Measurements from ENCODE around the gene DRC7. TPM values are rescaled to one million over a fixed set of nuclear protein-coding genes. Genes with fewer than 3 reads are reported as not detected.

DRC7 gene
- total RNA-seq, 3 donors from 2014 or later: 1.5 TPM; not detected in 2

DNA sequence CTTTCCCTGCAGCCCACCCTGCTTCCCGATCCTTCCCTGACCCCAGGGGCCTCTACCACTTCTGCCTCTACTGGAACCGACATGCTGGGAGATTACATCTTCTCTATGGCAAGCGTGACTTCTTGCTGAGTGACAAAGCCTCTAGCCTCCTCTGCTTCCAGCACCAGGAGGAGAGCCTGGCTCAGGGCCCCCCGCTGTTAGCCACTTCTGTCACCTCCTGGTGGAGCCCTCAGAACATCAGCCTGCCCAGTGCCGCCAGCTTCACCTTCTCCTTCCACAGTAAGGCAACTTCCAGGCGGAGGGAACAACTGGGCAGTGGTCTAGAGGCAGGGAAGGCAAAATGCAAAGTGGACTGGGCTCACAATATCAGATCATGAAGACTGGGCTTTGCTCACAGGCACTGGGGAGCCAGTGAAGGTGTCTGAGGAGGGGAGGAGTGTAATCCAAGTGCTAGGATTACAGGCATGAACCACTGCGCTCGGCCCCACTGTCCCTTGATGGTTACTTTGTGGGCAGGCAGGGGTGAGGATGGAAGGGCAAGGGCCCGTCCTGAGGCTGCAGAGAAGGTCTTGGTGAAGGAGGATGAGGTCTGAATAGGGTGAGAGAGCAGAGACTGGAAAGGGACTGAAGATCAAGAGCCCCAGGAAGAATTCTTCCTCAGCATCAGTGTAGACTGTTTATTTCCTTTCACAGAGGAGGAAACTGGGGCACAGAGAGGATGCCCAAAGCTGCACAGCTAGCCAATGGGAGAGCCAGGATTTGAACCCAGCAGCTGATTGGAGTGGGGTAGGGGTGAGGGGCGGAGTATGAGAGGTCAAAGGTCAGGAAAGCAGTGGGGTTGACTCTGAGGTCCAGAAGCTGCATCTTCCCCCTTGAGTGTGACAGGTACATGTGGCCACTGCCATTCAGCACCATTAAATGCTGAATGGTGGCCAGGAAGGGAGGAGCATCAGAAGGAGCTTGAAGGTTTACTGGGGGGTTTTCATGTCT lies 43.0 kb upstream of the DRC7 start:
- Histone ChIP-seq H3K9me3 (no peaks in the 10 kb centered on the region), H3K4me3 (no peak overlapping the region), H3K27me3 (no peaks in the 10 kb centered on the region), H3K4me1 (no peaks in the 10 kb centered on the region), H3K27ac (no peak overlapping the region), H3K36me3 (no peaks in the 10 kb centered on the region)
- TF ChIP-seq POLR2AphosphoS5 (IDR thresholded peaks at IDR 0.05): no peak
- TF ChIP-seq POLR2A (IDR thresholded peaks at IDR 0.05): no peak
- TF ChIP-seq, protein P1, sequence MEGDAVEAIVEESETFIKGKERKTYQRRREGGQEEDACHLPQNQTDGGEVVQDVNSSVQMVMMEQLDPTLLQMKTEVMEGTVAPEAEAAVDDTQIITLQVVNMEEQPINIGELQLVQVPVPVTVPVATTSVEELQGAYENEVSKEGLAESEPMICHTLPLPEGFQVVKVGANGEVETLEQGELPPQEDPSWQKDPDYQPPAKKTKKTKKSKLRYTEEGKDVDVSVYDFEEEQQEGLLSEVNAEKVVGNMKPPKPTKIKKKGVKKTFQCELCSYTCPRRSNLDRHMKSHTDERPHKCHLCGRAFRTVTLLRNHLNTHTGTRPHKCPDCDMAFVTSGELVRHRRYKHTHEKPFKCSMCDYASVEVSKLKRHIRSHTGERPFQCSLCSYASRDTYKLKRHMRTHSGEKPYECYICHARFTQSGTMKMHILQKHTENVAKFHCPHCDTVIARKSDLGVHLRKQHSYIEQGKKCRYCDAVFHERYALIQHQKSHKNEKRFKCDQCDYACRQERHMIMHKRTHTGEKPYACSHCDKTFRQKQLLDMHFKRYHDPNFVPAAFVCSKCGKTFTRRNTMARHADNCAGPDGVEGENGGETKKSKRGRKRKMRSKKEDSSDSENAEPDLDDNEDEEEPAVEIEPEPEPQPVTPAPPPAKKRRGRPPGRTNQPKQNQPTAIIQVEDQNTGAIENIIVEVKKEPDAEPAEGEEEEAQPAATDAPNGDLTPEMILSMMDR (IDR thresholded peaks at IDR 0.05): no peak
- intact Hi-C loops (cut with DNase I; ENCODE audit: low total_unique reads): no loop called here
- DNase-seq (ENCODE audit: low spot score in 2 of 2): no peak

- Histone ChIP-seq H3K4me1 (no peaks in the 10 kb centered on the region), H3K36me3 (no peaks in the 10 kb centered on the region), H3K27ac (peak overlapping the region in 1 of 2 donors; percentile 48), H3K4me3 (no peak overlapping the region), H3K9me3 (no peaks in the 10 kb centered on the region), H3K27me3 (no peaks in the 10 kb centered on the region)
- no peak for DNase-seq (ENCODE audit: low spot score in 2 of 2)
- TF ChIP-seq POLR2AphosphoS5 (IDR thresholded peaks at IDR 0.05) (no peak), POLR2A (IDR thresholded peaks at IDR 0.05) (no peak)
- TF ChIP-seq, protein P1 (IDR thresholded peaks at IDR 0.05): no peak
- intact Hi-C loops (cut with DNase I; ENCODE audit: low total_unique reads): no loop called here
Observed at GRCh38 chr16:57652695-57653471, 41.7 kb upstream of the DRC7 start.

DNA sequence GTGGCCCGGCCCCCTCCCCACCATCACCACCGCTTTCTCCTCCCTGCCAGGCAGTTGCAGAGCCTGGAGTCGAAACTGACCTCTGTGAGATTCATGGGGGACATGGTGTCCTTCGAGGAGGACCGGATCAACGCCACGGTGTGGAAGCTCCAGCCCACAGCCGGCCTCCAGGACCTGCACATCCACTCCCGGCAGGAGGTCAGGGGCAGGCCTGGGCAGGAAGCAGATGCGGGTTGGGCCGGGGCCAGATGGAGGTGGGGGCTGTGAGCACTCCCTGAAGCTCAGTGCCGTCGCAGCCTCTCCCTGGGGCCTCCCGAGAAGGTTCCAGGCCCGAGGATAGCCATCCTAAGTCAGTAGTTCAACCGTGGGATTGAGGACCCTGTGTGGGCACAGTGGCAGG lies 40.7 kb upstream of the DRC7 start:
- TF ChIP-seq POLR2A (IDR thresholded peaks at IDR 0.05): no peak
- no peak for TF ChIP-seq POLR2AphosphoS5 (IDR thresholded peaks at IDR 0.05)
- TF ChIP-seq, protein P1 (IDR thresholded peaks at IDR 0.05): no peak
- Histone ChIP-seq H3K36me3 (no peaks in the 10 kb centered on the region), H3K4me3 (peak overlapping the region in 1 of 3 donors; percentile 3), H3K27ac (peak overlapping the region; percentile 40 to 48), H3K4me1 (no peaks in the 10 kb centered on the region), H3K27me3 (no peaks in the 10 kb centered on the region), H3K9me3 (no peaks in the 10 kb centered on the region)
- intact Hi-C loops (cut with DNase I; ENCODE audit: low total_unique reads): no loop called here
- no peak for DNase-seq (ENCODE audit: low spot score in 2 of 2)

GRCh38 chr16:57656342-57656955 lies 38.2 kb upstream of the DRC7 start:
- no peaks in the 10 kb centered on the region for H3K27me3 ChIP-seq
- DNase-seq (ENCODE audit: low spot score in 2 of 2): no peak
- intact Hi-C loops (cut with DNase I; ENCODE audit: low total_unique reads): no loop called here
- no peaks in the 10 kb centered on the region for H3K36me3 ChIP-seq
- no peaks in the 10 kb centered on the region for H3K9me3 ChIP-seq
- TF ChIP-seq, protein P1 (IDR thresholded peaks at IDR 0.05): no peak
- TF ChIP-seq POLR2A (IDR thresholded peaks at IDR 0.05) (no peak), POLR2AphosphoS5 (IDR thresholded peaks at IDR 0.05) (no peak)
- H3K4me3 ChIP-seq: no peak overlapping the region
- no peak overlapping the region for H3K27ac ChIP-seq
- H3K4me1 ChIP-seq: no peaks in the 10 kb centered on the region

Data from breast epithelium (tissue), 4 donors.